Neural cell (in vitro differentiated cells): ENCODE data around the gene LAGE3.

Source experiments
- EP300 ChIP-seq: fragments of 450-650 bp; conservative IDR thresholded peaks from 2 replicates; pipeline ENCODE4 v1.6.1; 2014; ENCODE audit warnings: antibody characterized with exemption, mild to moderate bottlenecking, moderate library complexity; ENCODE audit not compliant: poor library complexity, severe bottlenecking
- EZH2 ChIP-seq: fragments of 200-600, 300-800 bp; shearing (Covaris generic), sonication (generic); IDR thresholded peaks from 2 replicates; pipeline ENCODE4 v1.6.1; 2014; ENCODE audit warnings: antibody characterized with exemption, low read length, borderline replicate concordance, mild to moderate bottlenecking; ENCODE audit not compliant: insufficient read depth, poor library complexity, severe bottlenecking
- MXI1 ChIP-seq: fragments of 450-650 bp; conservative IDR thresholded peaks from 2 replicates; pipeline ENCODE4 v1.6.1; 2014; ENCODE audit warnings: antibody characterized with exemption, mild to moderate bottlenecking; ENCODE audit not compliant: poor library complexity, severe bottlenecking
- POLR2AphosphoS5 ChIP-seq: IDR thresholded peaks from 2 replicates; pipeline ENCODE4 v1.6.1; 2012
- RAD21 ChIP-seq: fragments of 450-650 bp; conservative IDR thresholded peaks from 2 replicates; pipeline ENCODE4 v1.6.1; 2014; ENCODE audit warnings: antibody characterized with exemption, mild to moderate bottlenecking, moderate library complexity
- REST ChIP-seq: IDR thresholded peaks from 2 replicates; pipeline ENCODE4 v1.6.1; 2012; ENCODE audit warnings: borderline replicate concordance
- SMC3 ChIP-seq: fragments of 450-650 bp; conservative IDR thresholded peaks from 2 replicates; pipeline ENCODE4 v1.6.1; 2014; ENCODE audit warnings: antibody characterized with exemption, mild to moderate bottlenecking, moderate library complexity; ENCODE audit not compliant: poor library complexity
- TAF1 ChIP-seq: IDR thresholded peaks from 2 replicates; pipeline ENCODE4 v1.6.1; 2012; ENCODE audit warnings: low read depth
- TF ChIP-seq, protein P1 (sequence below): fragments of 450-650 bp; IDR thresholded peaks from 2 replicates; pipeline ENCODE4 v1.5.1; 2014; ENCODE audit warnings: antibody characterized with exemption, mild to moderate bottlenecking, moderate library complexity; ENCODE audit not compliant: poor library complexity, severe bottlenecking

GRCh38 chrX:154469880-154470279 is 9.2 kb downstream of the LAGE3 start:
- TF ChIP-seq TAF1 (no peak), RAD21 (no peak), EZH2 (no peak), MXI1 (no peak), SMC3 (no peak), EP300 (no peak), POLR2AphosphoS5 (no peak), REST (no peak)
- TF ChIP-seq, protein P1, sequence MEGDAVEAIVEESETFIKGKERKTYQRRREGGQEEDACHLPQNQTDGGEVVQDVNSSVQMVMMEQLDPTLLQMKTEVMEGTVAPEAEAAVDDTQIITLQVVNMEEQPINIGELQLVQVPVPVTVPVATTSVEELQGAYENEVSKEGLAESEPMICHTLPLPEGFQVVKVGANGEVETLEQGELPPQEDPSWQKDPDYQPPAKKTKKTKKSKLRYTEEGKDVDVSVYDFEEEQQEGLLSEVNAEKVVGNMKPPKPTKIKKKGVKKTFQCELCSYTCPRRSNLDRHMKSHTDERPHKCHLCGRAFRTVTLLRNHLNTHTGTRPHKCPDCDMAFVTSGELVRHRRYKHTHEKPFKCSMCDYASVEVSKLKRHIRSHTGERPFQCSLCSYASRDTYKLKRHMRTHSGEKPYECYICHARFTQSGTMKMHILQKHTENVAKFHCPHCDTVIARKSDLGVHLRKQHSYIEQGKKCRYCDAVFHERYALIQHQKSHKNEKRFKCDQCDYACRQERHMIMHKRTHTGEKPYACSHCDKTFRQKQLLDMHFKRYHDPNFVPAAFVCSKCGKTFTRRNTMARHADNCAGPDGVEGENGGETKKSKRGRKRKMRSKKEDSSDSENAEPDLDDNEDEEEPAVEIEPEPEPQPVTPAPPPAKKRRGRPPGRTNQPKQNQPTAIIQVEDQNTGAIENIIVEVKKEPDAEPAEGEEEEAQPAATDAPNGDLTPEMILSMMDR = no peak
